ENCODE data around the gene AP2B1.
"Not testable (repeated sequence)": the region's sequence is repeated elsewhere in the genome, so short reads cannot be mapped to it uniquely, and the experiment has no call there.

AP2B1 gene

DNA sequence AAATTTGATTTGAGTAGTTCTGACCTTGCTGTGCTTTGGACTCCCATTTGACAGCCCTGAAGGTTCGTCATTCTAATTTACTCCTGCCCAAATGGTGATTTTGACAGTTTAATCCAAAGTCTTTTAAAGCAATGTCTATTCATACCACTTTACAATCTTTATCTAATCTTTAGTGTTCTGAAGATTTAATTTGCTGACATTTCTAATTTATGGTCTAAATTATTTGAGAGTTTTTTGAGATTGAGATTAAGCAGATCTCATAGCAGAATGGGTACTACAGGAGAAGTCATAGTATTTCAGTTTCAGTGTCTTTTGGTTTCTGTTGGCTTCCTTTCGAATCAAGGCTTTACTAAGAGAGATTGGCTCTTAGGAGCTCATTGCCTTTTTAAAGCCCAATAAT lies 111.7 kb downstream of the AP2B1 start:
- no peak for DNase-seq (ENCODE audit: low read depth in 2 of 2)

DNA sequence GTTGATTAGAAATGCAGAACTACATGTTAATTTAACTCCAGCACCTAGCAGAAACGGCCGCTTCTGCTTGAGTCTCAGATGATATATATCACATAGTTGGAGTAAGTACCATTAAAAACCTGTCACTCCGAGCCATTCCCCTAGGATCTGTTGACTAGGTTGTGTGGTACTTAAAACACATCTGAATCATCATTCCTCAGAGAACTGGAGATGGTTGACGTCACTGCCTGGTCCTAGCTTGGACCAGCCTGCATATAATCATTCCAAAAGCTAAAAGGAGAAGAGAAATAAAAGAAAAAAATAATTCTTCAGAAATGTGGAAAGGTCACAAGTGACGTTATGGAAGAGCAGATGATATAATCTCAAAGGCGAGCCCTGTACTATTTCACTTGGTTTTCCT lies 113.0 kb downstream of the AP2B1 start:
- no peak for DNase-seq (ENCODE audit: low read depth in 2 of 2)

DNA sequence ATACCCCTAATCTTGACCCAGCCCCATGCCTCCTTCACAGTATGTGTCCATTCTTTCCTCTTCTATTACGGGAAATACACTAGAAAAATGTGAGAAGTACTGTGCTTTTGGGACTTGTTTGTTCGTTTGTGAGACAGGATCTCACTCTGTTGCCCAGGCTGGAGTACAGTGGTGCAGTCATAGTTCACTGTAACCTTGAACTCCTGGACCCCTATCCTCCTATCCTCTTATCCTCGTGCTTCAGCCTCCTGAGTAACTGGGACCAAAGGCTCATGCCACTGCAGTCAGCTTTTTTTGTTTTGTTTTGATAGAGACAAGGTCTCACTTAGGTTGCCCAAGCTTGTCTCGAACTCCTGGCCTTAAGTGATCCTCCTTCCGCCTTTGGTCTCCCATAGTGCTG lies 114.4 kb downstream of the AP2B1 start:
- DNase-seq (ENCODE audit: low read depth in 2 of 2), result no peak

GRCh38 chr17:35703308-35703707 lies 116.2 kb downstream of the AP2B1 start:
- DNase-seq (ENCODE audit: low read depth in 2 of 2), result not testable (repeated sequence)

DNA sequence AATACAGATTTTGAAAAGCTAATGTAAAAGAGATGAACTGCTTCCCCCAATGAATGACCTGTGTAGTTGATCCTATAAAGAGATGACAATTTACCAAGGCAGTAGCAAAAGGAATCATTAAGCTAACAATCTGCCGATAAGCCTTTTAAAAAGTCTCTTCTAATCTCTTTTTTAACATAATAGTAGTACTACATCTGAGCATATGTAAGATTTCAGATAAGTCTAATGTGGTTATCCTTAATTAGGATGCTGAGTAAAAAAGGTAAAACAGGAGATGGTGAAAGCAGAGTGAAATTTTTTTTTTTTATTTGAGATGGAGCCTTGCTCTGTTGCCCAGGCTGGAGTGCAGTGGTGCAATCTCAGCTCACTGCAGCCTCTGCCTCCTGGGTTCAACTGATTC lies 118.1 kb downstream of the AP2B1 start:
- DNase-seq (ENCODE audit: low read depth in 2 of 2), result no peak

DNA sequence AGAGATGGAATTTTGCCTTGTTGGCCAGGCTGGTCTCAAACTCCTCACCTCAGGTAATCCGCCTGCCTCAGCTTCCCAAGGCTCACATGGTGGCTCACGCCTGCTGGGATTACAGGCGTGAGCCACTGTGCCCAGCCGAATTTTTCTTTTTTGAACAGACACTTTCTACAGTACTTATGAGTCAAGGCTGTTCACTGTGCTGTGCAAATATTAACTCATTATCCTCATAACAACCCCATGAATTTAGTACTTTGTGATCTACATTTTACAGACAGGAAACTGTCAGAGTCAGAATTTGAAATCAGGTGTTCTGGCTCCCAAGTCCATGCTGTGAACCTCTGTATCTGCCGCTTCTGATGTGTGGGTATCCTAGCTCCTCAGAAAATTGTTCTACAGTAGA lies 118.6 kb downstream of the AP2B1 start:
- DNase-seq (ENCODE audit: low read depth in 2 of 2), result no peak

DNA sequence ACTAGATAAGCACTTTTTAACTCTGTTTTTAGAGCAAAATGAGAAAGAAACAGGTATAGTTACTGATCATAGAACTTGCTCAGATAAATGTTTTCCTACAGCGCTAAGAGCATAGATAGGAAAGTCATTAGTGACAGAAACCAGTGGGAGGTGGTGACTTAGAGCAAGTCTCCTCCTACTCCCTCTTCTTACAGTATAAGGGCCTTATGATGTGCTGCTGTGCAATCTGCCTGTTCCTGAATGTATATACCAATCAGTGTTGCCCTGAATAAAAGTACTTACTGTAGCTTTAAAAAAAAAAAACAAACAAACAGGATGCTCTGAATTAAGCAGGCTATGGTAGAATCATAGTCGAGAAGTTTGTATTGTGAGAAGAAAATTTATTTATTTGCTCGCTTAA lies 121.0 kb downstream of the AP2B1 start:
- DNase-seq (ENCODE audit: low read depth in 2 of 2), result no peak

DNA sequence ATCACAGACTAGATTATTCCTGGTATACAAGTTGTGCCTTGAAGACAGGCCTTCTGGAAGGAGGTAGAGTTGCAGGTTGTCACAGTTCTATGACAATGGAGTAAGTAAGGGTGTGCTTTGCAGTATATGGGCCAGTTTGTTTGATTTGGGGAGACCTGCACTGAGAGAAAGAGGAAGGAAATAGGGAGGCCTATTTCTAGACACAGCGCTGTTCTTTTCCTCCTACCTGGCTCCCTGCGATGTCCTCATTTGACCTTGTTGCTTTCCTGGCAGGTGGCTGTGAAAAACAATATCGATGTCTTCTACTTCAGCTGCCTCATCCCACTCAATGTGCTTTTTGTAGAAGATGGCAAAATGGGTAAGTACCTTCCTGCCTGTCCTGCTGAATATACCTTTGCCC lies 121.8 kb downstream of the AP2B1 start:
- DNase-seq (ENCODE audit: low read depth in 2 of 2), result no peak

DNA sequence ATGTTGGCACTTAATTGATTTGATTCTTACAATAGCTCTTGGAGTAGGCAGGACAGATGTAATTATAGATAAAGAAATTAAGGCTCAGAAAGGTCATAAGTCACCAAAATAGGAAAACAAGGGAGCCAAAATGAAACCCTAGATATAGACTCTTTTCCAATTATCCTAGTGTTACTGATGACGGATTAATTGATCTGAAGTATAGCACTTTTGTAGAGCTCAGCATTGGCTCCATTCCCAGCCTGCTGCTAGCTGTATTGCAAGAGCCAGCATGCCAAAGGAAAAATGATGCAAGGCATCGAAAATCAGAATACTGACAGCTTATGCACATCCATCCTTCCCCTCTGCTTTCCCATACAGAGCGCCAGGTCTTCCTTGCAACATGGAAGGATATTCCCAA lies 122.8 kb downstream of the AP2B1 start:
- DNase-seq (ENCODE audit: low read depth in 2 of 2), result peak; percentile 56 to 59

GRCh38 chr17:35710950-35711349 lies 123.8 kb downstream of the AP2B1 start:
- no peak for DNase-seq (ENCODE audit: low read depth in 2 of 2)

DNA sequence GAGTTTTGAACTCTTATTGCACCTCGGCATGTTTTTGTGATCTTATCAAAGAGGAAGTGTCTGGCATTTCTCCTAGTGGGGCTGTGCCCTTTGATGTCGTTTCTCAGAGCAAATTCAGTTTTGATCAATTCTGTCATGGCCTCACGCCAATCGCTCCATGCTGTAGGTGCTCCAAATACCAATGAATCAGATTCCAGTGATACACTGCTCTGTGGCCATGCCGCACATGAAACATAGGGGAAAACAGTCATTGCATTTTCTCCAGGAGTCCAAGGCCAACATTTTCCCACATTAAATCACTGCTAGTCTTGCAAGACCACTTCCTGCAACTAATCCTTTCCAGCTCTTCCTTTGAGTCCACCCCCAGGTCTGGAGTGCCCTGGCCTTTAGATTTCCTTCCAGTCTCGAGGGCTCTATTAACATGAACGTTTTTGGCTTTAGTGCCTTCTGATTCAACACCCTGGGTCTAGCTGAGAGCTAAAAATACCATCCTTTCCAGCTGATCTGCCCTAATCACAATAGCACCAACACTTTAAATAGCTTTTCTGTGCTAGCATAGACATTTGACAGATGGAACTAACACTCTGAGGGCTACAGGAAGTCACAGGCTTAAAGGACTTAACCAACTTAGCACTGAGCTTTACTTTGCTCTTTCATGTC lies 126.1 kb downstream of the AP2B1 start:
- peak; percentile 73 to 79 for DNase-seq (ENCODE audit: low read depth in 2 of 2)

DNA sequence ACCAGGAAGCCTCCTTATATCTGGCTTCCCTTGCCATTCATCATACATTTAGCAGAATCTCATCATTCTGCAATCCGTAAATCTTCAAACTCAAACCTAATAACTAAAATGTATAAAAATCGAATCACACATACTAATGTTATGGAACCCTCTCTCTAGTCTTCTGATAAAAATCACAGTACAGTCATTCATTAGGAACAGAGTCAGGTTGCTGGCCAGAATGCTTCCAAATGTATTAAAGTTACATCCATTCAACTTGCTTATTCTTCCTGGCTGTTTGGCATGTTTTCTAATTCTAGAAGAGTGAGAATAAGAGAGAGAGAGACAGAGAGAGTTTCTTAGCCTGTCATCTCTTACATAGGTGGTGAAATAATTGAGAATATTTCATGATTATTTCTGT lies 127.9 kb downstream of the AP2B1 start:
- DNase-seq (ENCODE audit: low read depth in 2 of 2), result no peak

GRCh38 chr17:35715416-35715815 lies 128.3 kb downstream of the AP2B1 start:
- no peak for DNase-seq (ENCODE audit: low read depth in 2 of 2)

- no peak for DNase-seq (ENCODE audit: low read depth in 2 of 2)
Measured at GRCh38 chr17:35716173-35716572, 129.1 kb downstream of the AP2B1 start.

DNA sequence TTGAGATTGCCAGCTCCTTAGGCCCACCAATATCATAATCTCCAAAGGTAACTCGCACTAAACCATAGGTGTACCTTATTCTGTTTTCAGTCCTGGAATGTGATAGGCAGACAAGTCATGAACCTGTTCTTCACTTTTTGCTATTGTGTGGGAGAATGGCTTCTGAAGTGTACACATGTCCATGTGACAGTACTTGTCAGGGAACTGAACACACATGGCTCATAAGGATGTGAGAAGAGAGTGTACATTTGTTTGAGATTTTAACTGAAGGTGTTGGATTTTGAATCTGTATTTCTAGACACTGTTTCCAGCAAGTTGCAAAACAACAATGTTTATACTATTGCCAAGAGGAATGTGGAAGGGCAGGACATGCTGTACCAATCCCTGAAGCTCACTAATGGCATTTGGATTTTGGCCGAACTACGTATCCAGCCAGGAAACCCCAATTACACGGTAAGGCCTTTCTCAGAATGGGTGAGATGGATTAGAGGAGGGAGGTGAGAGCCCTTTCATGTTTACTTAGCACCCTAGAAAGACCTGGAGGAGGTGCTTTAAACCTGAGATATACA lies 129.9 kb downstream of the AP2B1 start:
- DNase-seq (ENCODE audit: low read depth in 2 of 2), result no peak

GRCh38 chr17:35717475-35717874 lies 130.4 kb downstream of the AP2B1 start:
- DNase-seq (ENCODE audit: low read depth in 2 of 2), result no peak

- no peak for DNase-seq (ENCODE audit: low read depth in 2 of 2)
Measured at GRCh38 chr17:35723735-35724134, 136.6 kb downstream of the AP2B1 start.

- no peak for DNase-seq (ENCODE audit: low read depth in 2 of 2)
Measured at GRCh38 chr17:35725058-35725457, 137.9 kb downstream of the AP2B1 start.

DNA sequence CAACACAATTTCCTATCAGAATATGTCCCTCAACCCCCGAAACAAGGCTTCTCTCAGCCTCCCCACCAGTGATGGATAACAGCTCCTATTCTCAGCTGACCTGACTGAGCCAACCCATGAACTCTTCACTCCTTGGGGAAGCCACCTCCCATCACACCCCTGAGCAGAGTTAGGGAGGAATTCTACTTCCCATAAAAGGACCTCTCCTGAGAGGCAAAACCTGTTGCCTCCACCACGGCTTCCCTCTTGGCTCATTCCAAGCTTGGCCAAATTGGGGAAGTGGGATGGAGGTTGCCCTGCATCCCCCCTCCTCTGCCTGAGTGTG lies 138.6 kb downstream of the AP2B1 start:
- DNase-seq (ENCODE audit: low read depth in 2 of 2), result no peak

DNA sequence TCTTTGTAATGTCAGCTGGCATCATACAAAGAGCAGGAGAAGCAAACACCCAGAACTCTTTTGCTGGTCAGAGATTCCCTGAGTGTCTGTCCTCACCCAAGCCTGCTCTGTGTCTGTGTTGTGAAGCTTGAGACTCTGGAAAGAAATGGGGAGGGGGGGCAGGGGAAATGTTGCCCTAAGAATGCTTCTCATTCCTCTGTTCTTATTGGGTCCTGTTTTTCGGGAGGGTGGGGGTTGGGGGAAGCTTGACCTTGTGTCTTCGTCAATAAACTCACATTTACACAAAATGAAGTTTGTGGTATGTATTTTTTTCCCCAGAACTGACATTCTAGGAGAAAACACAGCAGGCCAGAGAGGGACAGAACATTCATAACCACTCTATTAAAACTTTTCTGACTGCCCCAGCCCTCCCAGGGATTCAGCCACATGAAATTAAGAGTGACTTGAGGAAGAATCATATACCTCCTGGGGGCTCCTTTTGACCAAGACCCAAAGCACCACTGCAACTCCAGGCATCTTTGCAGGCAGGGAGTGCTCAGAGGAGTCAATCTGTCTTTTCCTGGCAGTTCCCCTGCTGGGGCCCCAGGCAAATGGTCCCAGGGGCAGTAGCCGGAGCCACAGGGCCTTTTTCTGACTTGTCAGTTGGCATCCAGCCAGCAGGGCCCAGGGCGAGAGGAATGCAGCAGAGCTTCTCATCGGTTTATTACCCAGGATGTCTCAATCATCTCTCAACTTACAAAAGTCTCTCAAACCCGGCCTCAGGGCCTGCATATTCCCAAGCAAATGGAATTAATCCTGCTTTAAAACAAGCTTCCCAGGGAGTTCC lies 139.2 kb downstream of the AP2B1 start:
- DNase-seq (ENCODE audit: low read depth in 2 of 2), result peak; percentile 85 to 87

DNA sequence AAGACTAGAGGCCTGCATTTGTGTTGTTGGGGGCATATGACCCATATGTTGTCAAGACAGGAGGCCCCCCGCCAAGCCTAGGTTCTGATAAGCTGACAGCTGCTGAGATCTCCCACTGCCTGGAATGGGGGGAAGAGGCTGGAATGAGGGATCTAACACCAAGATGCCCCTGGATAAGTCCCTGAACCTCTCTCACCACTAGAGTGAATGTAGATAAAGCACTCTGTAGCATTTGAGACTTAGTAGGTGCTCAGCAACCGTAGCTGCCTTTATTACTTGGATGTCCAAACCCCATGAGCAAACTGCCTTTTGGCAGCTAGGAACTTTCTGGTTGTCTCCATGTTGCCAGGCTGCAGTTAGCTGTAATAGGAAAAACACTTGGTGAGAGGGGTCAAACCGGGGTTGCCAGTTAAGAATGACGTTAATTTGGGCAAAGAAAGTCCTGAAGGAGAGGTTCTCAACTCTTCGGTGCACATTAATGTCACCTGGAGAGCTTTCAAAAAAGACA lies 139.9 kb downstream of the AP2B1 start:
- DNase-seq (ENCODE audit: low read depth in 2 of 2), result no peak

DNA sequence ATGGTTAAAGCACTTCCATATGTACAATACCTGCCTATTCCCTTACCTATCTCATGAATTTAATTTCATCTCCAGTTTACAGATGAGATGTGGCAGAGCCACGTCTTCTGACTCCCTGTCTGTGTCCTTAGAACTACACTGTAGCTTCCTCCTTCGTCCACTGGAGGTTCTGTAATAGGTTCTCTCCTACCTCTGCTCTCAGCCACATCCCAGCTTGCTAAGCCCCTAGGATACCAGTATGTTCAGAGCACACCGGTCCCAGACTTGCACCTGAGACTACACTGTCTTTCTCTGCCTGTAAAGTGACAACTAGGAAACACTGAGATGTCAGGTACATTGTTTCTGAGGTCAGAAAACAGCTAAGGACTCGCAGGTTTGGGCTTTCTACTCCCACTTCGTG lies 140.5 kb downstream of the AP2B1 start:
- DNase-seq (ENCODE audit: low read depth in 2 of 2), result no peak

DNA sequence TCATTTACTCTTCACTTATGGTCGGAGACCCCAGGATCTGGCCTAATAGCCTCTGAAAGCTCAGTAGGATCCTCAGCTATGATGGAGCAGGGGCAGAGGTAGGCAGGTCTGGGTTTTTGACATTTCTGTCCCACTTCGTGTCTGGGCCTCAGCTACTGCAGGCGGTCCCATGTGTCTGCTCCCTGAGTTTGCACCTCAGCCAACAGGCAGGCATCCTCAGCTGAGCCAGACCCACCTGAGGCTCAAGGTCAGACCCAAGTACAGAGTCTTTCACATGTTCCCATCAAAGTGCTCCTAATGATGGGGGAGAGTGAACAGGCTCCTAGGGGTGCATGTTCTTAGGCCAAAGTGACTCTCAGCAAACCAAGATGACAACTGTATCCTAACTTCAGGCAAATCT lies 141.4 kb downstream of the AP2B1 start:
- no peak for DNase-seq (ENCODE audit: low read depth in 2 of 2)
